EL (cell line): ENCODE results near the gene SUGCT.
A peak's percentile ranks its signal among the peaks of the same experiment; 100 is the strongest.
"Not testable (repeated sequence)": the region's sequence is repeated elsewhere in the genome, so short reads cannot be mapped to it uniquely, and the experiment has no call there.

Experiments
- DNase-seq: peaks from one replicate; pipeline ENCODE4 v3.0.0-alpha.2; 2016

The SUGCT gene

GRCh38 chr7:40644454-40645188 is 509.8 kb downstream of the SUGCT start:
- DNase-seq, result no peak

- DNase-seq, result no peak
Observed at GRCh38 chr7:40645197-40645596, 510.4 kb downstream of the SUGCT start.

GRCh38 chr7:40646717-40647116 is 511.9 kb downstream of the SUGCT start:
- no peak for DNase-seq

- peak; percentile 47 for DNase-seq
Observed at GRCh38 chr7:40647719-40648118, 512.9 kb downstream of the SUGCT start.

- DNase-seq, result no peak
Observed at GRCh38 chr7:40649247-40649646, 514.4 kb downstream of the SUGCT start.

- DNase-seq, result not testable (repeated sequence)
Observed at GRCh38 chr7:40650903-40651302, 516.1 kb downstream of the SUGCT start.

- DNase-seq, result no peak
Observed at GRCh38 chr7:40654171-40654570, 519.4 kb downstream of the SUGCT start.

GRCh38 chr7:40655426-40655825 is 520.6 kb downstream of the SUGCT start:
- no peak for DNase-seq

- no peak for DNase-seq
Observed at GRCh38 chr7:40656349-40656748, 521.5 kb downstream of the SUGCT start.

GRCh38 chr7:40658729-40659128 is 523.9 kb downstream of the SUGCT start:
- DNase-seq, result peak; percentile 28

GRCh38 chr7:40659231-40659630 is 524.4 kb downstream of the SUGCT start:
- DNase-seq, result peak; percentile 10

GRCh38 chr7:40673285-40673684 is 538.5 kb downstream of the SUGCT start:
- DNase-seq, result peak; percentile 69

- no peak for DNase-seq
Observed at GRCh38 chr7:40674316-40674715, 539.5 kb downstream of the SUGCT start.

GRCh38 chr7:40675741-40676140 is 540.9 kb downstream of the SUGCT start:
- no peak for DNase-seq

- DNase-seq, result no peak
Observed at GRCh38 chr7:40676221-40676620, 541.4 kb downstream of the SUGCT start.

GRCh38 chr7:40680657-40681056 is 545.9 kb downstream of the SUGCT start:
- DNase-seq, result peak; percentile 20

GRCh38 chr7:40682696-40683095 is 547.9 kb downstream of the SUGCT start:
- DNase-seq, result no peak

- DNase-seq, result no peak
Observed at GRCh38 chr7:40694026-40694809, 559.4 kb downstream of the SUGCT start.

GRCh38 chr7:40694991-40695390 is 560.2 kb downstream of the SUGCT start:
- no peak for DNase-seq

GRCh38 chr7:40697653-40698052 is 562.8 kb downstream of the SUGCT start:
- no peak for DNase-seq

- DNase-seq, result peak; percentile 20
Observed at GRCh38 chr7:40698214-40698920, 563.6 kb downstream of the SUGCT start.

- no peak for DNase-seq
Observed at GRCh38 chr7:40698921-40699260, 564.1 kb downstream of the SUGCT start.

- DNase-seq, result peak; percentile 36
Observed at GRCh38 chr7:40700653-40701421, 566.0 kb downstream of the SUGCT start.
